Neural progenitor cell (in vitro differentiated cells): Measurements from ENCODE around the gene FHL1.

Experiments
- CTCF ChIP-seq: fragments of 200-600 bp; sonication (generic); IDR thresholded peaks from 2 replicates; pipeline ENCODE4 v1.5.1; 2017; ENCODE audit warnings: antibody characterized with exemption, mild to moderate bottlenecking
- EZH2phosphoT487 ChIP-seq: fragments of 200-600 bp; sonication (generic); IDR thresholded peaks from 2 replicates; pipeline ENCODE4 v1.6.1; 2017; ENCODE audit warnings: antibody characterized with exemption

GRCh38 chrX:136168929-136169735, 21.8 kb downstream of the FHL1 start:
- TF ChIP-seq CTCF (no peak), EZH2phosphoT487 (no peak)
